GM18909 (cell line): ENCODE data around the gene FOXQ1.
"Not testable (repeated sequence)": the region's sequence is repeated elsewhere in the genome, so short reads cannot be mapped to it uniquely, and the experiment has no call there.

Experiments used
- ATAC-seq: cut with Tn5 transposase; IDR thresholded peaks from one replicate; pipeline ENCODE4 v1.9.1; 2021; ENCODE audit warnings: mild to moderate bottlenecking; ENCODE audit not compliant: unreplicated experiment, poor library complexity

The FOXQ1 gene

GRCh38 chr6:1318036-1318435 is 6.1 kb downstream of the FOXQ1 start:
- ATAC-seq = no peak

- not testable (repeated sequence) for ATAC-seq
These were observed 6.7 kb downstream of the FOXQ1 start for GRCh38 chr6:1318584-1318983.

GRCh38 chr6:1321738-1322137 is 9.8 kb downstream of the FOXQ1 start:
- ATAC-seq = no peak

- ATAC-seq = no peak
These were observed 10.3 kb downstream of the FOXQ1 start for GRCh38 chr6:1322156-1322555.

GRCh38 chr6:1322696-1323219 is 10.9 kb downstream of the FOXQ1 start:
- ATAC-seq = no peak

- ATAC-seq = no peak
These were observed 13.0 kb downstream of the FOXQ1 start for GRCh38 chr6:1324936-1325335.

GRCh38 chr6:1325461-1326309 is 13.8 kb downstream of the FOXQ1 start:
- ATAC-seq = no peak

- no peak for ATAC-seq
These were observed 14.7 kb downstream of the FOXQ1 start for GRCh38 chr6:1326535-1327121.

- ATAC-seq = no peak
These were observed 15.7 kb downstream of the FOXQ1 start for GRCh38 chr6:1327630-1328029.

GRCh38 chr6:1328129-1328800 is 16.4 kb downstream of the FOXQ1 start:
- ATAC-seq = no peak

- ATAC-seq = no peak
These were observed 17.8 kb downstream of the FOXQ1 start for GRCh38 chr6:1329708-1330107.

GRCh38 chr6:1334684-1335083 is 22.8 kb downstream of the FOXQ1 start:
- no peak for ATAC-seq

GRCh38 chr6:1335367-1336037 is 23.6 kb downstream of the FOXQ1 start:
- ATAC-seq = no peak

- no peak for ATAC-seq
These were observed 24.4 kb downstream of the FOXQ1 start for GRCh38 chr6:1336246-1336843.

GRCh38 chr6:1337791-1338190 is 25.9 kb downstream of the FOXQ1 start:
- no peak for ATAC-seq

GRCh38 chr6:1346101-1346500 is 34.2 kb downstream of the FOXQ1 start:
- ATAC-seq = no peak

GRCh38 chr6:1346558-1347091 is 34.7 kb downstream of the FOXQ1 start:
- ATAC-seq = no peak

- no peak for ATAC-seq
These were observed 35.3 kb downstream of the FOXQ1 start for GRCh38 chr6:1347161-1347560.

- no peak for ATAC-seq
These were observed 36.8 kb downstream of the FOXQ1 start for GRCh38 chr6:1348675-1349074.

GRCh38 chr6:1349655-1350054 is 37.8 kb downstream of the FOXQ1 start:
- no peak for ATAC-seq
